Right lobe of liver (tissue), 6 donors: Measurements from ENCODE around the gene ANGPTL2. TPM values are rescaled to one million over a fixed set of nuclear protein-coding genes. Genes with fewer than 3 reads are reported as not detected.

Experiments used
- ATAC-seq, 4 donors: fragments of 200-7000 bp; cut with Tn5 transposase; one replicate each; pipeline ENCODE4 v1.9.1; 2020; ENCODE audit warnings: mild to moderate bottlenecking in 4 of 4, moderate library complexity in 4 of 4
- DNase-seq, 3 donors: peaks; one replicate each; pipeline ENCODE4 v3.0.0-alpha.2; 2020
- H3K27ac ChIP-seq, 3 donors: fragments of 200-600 bp; one replicate each; pipeline ENCODE4 v1.8.0; 2022
- H3K27me3 ChIP-seq, 2 donors: fragments of 200-600 bp; one replicate each; pipeline ENCODE4 v1.8.0; 2022
- H3K36me3 ChIP-seq, 4 donors: fragments of 200-600 bp; sonication (generic) in 1 of 4; one replicate each; pipeline versions ENCODE4 v1.5.1 to v1.8.0; 2017 to 2022; ENCODE audit warnings: control low read depth in 1 of 4
- H3K4me1 ChIP-seq, 4 donors: fragments of 200-600 bp; sonication (generic) in 1 of 4; one replicate each; pipeline versions ENCODE4 v1.5.1 to v1.8.0; 2017 to 2022; ENCODE audit warnings: control low read depth in 1 of 4
- H3K4me3 ChIP-seq, 3 donors: fragments of 200-600 bp; one replicate each; pipeline ENCODE4 v1.8.0; 2022
- H3K9me3 ChIP-seq, 4 donors: fragments of 200-600 bp; sonication (generic) in 1 of 4; one replicate each; pipeline versions ENCODE4 v1.5.1 to v1.8.0; 2017 to 2022; ENCODE audit warnings: control low read depth in 1 of 4
- CTCF ChIP-seq, 4 donors: fragments of 200-600 bp in 3 of 4; fragments of 450-650 bp in 1 of 4; IDR thresholded peaks; one replicate each; pipeline versions ENCODE4 v1.5.1 to v1.8.0; 2016 to 2022; ENCODE audit warnings: antibody characterized with exemption in 4 of 4, mild to moderate bottlenecking in 2 of 4
- POLR2A ChIP-seq: fragments of 450-650 bp; IDR thresholded peaks from one replicate; pipeline ENCODE4 v1.6.1; 2017; ENCODE audit warnings: antibody characterized with exemption, mild to moderate bottlenecking
- WGBS: methylation state at CpG from one replicate; pipeline ENCODE4 v1.1.6; 2018; ENCODE audit warnings: low coverage, low lambda C conversion rate; ENCODE audit not compliant: insufficient coverage; ENCODE audit errors: missing lambda C conversion rate; 5-methylcytosine and 5-hydroxymethylcytosine counted together
- intact Hi-C, 2 donors: fragments of 100-400 bp; cut with DNase I; formaldehyde crosslinking; loops; one replicate each; pipeline versions ENCODE4 v1.11.2 to v1.14.1; 2022
- total RNA-seq, 6 experiments: library from RNA; depleted of rRNA in 2 of 6; stranded (reverse); fragments of >200 nt in 2 of 6; fragmentation: NEBNext Ultra II Directional in 3 of 6; extraction: Animal tissue kit (Norgen Biotek cat#: 25700) in 3 of 6; gene quantifications; one replicate each; pipeline versions ENCODE4 v1.1.0 to v1.2.4, GENCODE V29; 2016 to 2023
- donor health status: DM: no; HTN: yes; CAD: no.
- donor health status: DM: no; HTN: no; CAD: no.
- donor health status: DM: no; HTN: no; CAD: no.
- donor health status: DM: no; HTN: yes; CAD: no.
- donor health status: DM: no; HTN: yes; CAD: no.

ANGPTL2 gene
- total RNA-seq, 6 experiments from 2014 or later: 2.1 to 6.3 (median 3.0) TPM

- Histone ChIP-seq H3K27ac (no peak overlapping the region), H3K27me3 (no peaks in the 10 kb centered on the region), H3K36me3 (no peaks in the 10 kb centered on the region), H3K9me3 (no peaks in the 10 kb centered on the region), H3K4me1 (no peaks in the 10 kb centered on the region), H3K4me3 (no peak overlapping the region)
- DNase-seq (no peak), ATAC-seq (no peak)
- TF ChIP-seq CTCF (IDR thresholded peaks at IDR 0.05): no peak
- no peak for TF ChIP-seq POLR2A
- 77% methylated on average over 3 of the region's 3 CpGs for WGBS
- intact Hi-C loops: no loop called here
Observed at GRCh38 chr9:127099664-127100063, 22.8 kb downstream of the ANGPTL2 start.

- no peak overlapping the region for H3K4me3 ChIP-seq
- DNase-seq: no peak
- intact Hi-C loops: no loop called here
- no peak for TF ChIP-seq CTCF (IDR thresholded peaks at IDR 0.05)
- no peak for TF ChIP-seq POLR2A
- H3K27ac ChIP-seq: no peak overlapping the region
- no peaks in the 10 kb centered on the region for H3K36me3 ChIP-seq
- no peaks in the 10 kb centered on the region for H3K4me1 ChIP-seq
- H3K9me3 ChIP-seq: no peaks in the 10 kb centered on the region
- no peak for ATAC-seq
- no peaks in the 10 kb centered on the region for H3K27me3 ChIP-seq
- 100% methylated on average over 1 of the region's 7 CpGs for WGBS
Observed at GRCh38 chr9:127098916-127099553, 23.4 kb downstream of the ANGPTL2 start.

GRCh38 chr9:127097683-127098082, 24.8 kb downstream of the ANGPTL2 start:
- WGBS: 87% methylated on average over 4 of the region's 5 CpGs
- Histone ChIP-seq H3K36me3 (no peaks in the 10 kb centered on the region), H3K27me3 (no peaks in the 10 kb centered on the region), H3K27ac (no peak overlapping the region), H3K4me3 (no peak overlapping the region), H3K9me3 (no peaks in the 10 kb centered on the region), H3K4me1 (no peaks in the 10 kb centered on the region)
- DNase-seq: no peak
- intact Hi-C loops: no loop called here
- ATAC-seq: no peak
- TF ChIP-seq CTCF (IDR thresholded peaks at IDR 0.05) (no peak), POLR2A (no peak)

GRCh38 chr9:127096208-127096607, 26.2 kb downstream of the ANGPTL2 start:
- 83% methylated on average over 7 of the region's 13 CpGs for WGBS
- Histone ChIP-seq H3K27ac (no peak overlapping the region), H3K4me1 (no peaks in the 10 kb centered on the region), H3K9me3 (no peaks in the 10 kb centered on the region), H3K4me3 (no peak overlapping the region), H3K36me3 (no peaks in the 10 kb centered on the region), H3K27me3 (no peaks in the 10 kb centered on the region)
- TF ChIP-seq POLR2A (no peak), CTCF (IDR thresholded peaks at IDR 0.05) (no peak)
- no peak for ATAC-seq
- DNase-seq: no peak
- intact Hi-C loops: no loop called here

GRCh38 chr9:127095411-127095810, 27.0 kb downstream of the ANGPTL2 start:
- DNase-seq (no peak), ATAC-seq (no peak)
- TF ChIP-seq POLR2A (no peak), CTCF (IDR thresholded peaks at IDR 0.05) (no peak)
- no peaks in the 10 kb centered on the region for H3K36me3 ChIP-seq
- H3K27ac ChIP-seq: no peak overlapping the region
- H3K4me1 ChIP-seq: no peaks in the 10 kb centered on the region
- WGBS: 92% methylated on average over 4 of the region's 5 CpGs
- H3K27me3 ChIP-seq: no peaks in the 10 kb centered on the region
- H3K4me3 ChIP-seq: no peak overlapping the region
- intact Hi-C loops: no loop called here
- H3K9me3 ChIP-seq: no peaks in the 10 kb centered on the region
